ENCODE measurements around the gene PIK3R2. TPM values are rescaled to one million over a fixed set of nuclear protein-coding genes. Genes with fewer than 3 reads are reported as not detected.

The PIK3R2 gene
- polyA plus RNA-seq, 1 donor from 2014 or later: 14.8 TPM

- no peak overlapping the region for H3K4me3 ChIP-seq (ENCODE audit: low read length)
- H3K27me3 ChIP-seq (ENCODE audit: insufficient read depth, low read depth, low read length): peaks cover 24% of the 10 kb centered on the region
- no peaks in the 10 kb centered on the region for H3K9me2 ChIP-seq (ENCODE audit: insufficient read depth, low read length)
- H3K27ac ChIP-seq (ENCODE audit: low read length): no peak overlapping the region
- no peaks in the 10 kb centered on the region for H3K9me3 ChIP-seq (ENCODE audit: low read length)
- H3K79me2 ChIP-seq (replicated peaks; ENCODE audit: insufficient read depth, low read length): no peaks in the 10 kb centered on the region
- H2AFZ ChIP-seq (ENCODE audit: low read depth, low read length): no peak overlapping the region
- no peaks in the 10 kb centered on the region for H3K36me3 ChIP-seq (ENCODE audit: insufficient read depth, low read length)
- H3K4me2 ChIP-seq (ENCODE audit: low read length): no peak overlapping the region
- H4K20me1 ChIP-seq (ENCODE audit: insufficient read depth): no peaks in the 10 kb centered on the region
- TF ChIP-seq POLR2AphosphoS5 (IDR thresholded peaks at IDR 0.05) (no peak), EP300 (conservative IDR thresholded peaks at IDR 0.05; ENCODE audit: poor library complexity, severe bottlenecking) (no peak), RAD21 (conservative IDR thresholded peaks at IDR 0.05) (no peak), REST (IDR thresholded peaks at IDR 0.05; ENCODE audit: borderline replicate concordance) (no peak), MXI1 (conservative IDR thresholded peaks at IDR 0.05; ENCODE audit: poor library complexity, severe bottlenecking) (no peak), EZH2 (IDR thresholded peaks at IDR 0.05; ENCODE audit: borderline replicate concordance, insufficient read depth, low read length, poor library complexity, severe bottlenecking) (no peak), SMC3 (conservative IDR thresholded peaks at IDR 0.05; ENCODE audit: poor library complexity) (no peak), TAF1 (IDR thresholded peaks at IDR 0.05; ENCODE audit: low read depth) (no peak), CTCF (IDR thresholded peaks at IDR 0.05; ENCODE audit: poor library complexity, severe bottlenecking) (no peak)
- no peak overlapping the region for H3K9ac ChIP-seq (ENCODE audit: low read length)
- H3F3A ChIP-seq (ENCODE audit: insufficient read depth, low read length, poor library complexity, severe bottlenecking): no peaks in the 10 kb centered on the region
Observed at GRCh38 chr19:18172331-18173053, 19.5 kb downstream of the PIK3R2 start.

GRCh38 chr19:18173054-18173571 is 20.1 kb downstream of the PIK3R2 start:
- TF ChIP-seq POLR2AphosphoS5 (IDR thresholded peaks at IDR 0.05) (no peak), REST (IDR thresholded peaks at IDR 0.05; ENCODE audit: borderline replicate concordance) (no peak), RAD21 (conservative IDR thresholded peaks at IDR 0.05) (no peak), SMC3 (conservative IDR thresholded peaks at IDR 0.05; ENCODE audit: poor library complexity) (no peak), TAF1 (IDR thresholded peaks at IDR 0.05; ENCODE audit: low read depth) (no peak), EZH2 (IDR thresholded peaks at IDR 0.05; ENCODE audit: borderline replicate concordance, insufficient read depth, low read length, poor library complexity, severe bottlenecking) (no peak), MXI1 (conservative IDR thresholded peaks at IDR 0.05; ENCODE audit: poor library complexity, severe bottlenecking) (no peak), CTCF (IDR thresholded peaks at IDR 0.05; ENCODE audit: poor library complexity, severe bottlenecking) (no peak), EP300 (conservative IDR thresholded peaks at IDR 0.05; ENCODE audit: poor library complexity, severe bottlenecking) (no peak)
- Histone ChIP-seq H3K27ac (ENCODE audit: low read length) (no peak overlapping the region), H3K9me2 (ENCODE audit: insufficient read depth, low read length) (no peaks in the 10 kb centered on the region), H4K20me1 (ENCODE audit: insufficient read depth) (no peaks in the 10 kb centered on the region), H3K9me3 (ENCODE audit: low read length) (no peaks in the 10 kb centered on the region), H3K9ac (ENCODE audit: low read length) (no peak overlapping the region), H3K4me2 (ENCODE audit: low read length) (no peak overlapping the region), H3K27me3 (ENCODE audit: insufficient read depth, low read depth, low read length) (peaks cover 24% of the 10 kb centered on the region), H3F3A (ENCODE audit: insufficient read depth, low read length, poor library complexity, severe bottlenecking) (no peaks in the 10 kb centered on the region), H3K4me3 (ENCODE audit: low read length) (no peak overlapping the region), H3K36me3 (ENCODE audit: insufficient read depth, low read length) (no peaks in the 10 kb centered on the region), H3K79me2 (replicated peaks; ENCODE audit: insufficient read depth, low read length) (no peaks in the 10 kb centered on the region), H2AFZ (ENCODE audit: low read depth, low read length) (no peak overlapping the region)

Measured in neural cell (in vitro differentiated cells).